H7 (cell line): ENCODE measurements around the gene HOTAIR. TPM values are rescaled to one million over a fixed set of nuclear protein-coding genes. Genes with fewer than 3 reads are reported as not detected.

Experiments
- DNase-seq: peaks from one replicate; pipeline ENCODE4 v3.0.0; 2012
- H3K27me3 ChIP-seq: 2 replicates; pipeline ENCODE4 v1.6.0; 2011; ENCODE audit warnings: mild to moderate bottlenecking, low read length; ENCODE audit not compliant: control insufficient read depth, insufficient read depth
- H3K36me3 ChIP-seq: replicated peaks from 2 replicates; pipeline ENCODE4 v1.5.1; 2011; ENCODE audit warnings: low read length; ENCODE audit not compliant: control insufficient read depth, insufficient read depth
- H3K4me3 ChIP-seq: 2 replicates; pipeline ENCODE4 v1.5.1; 2011; ENCODE audit warnings: low read depth, mild to moderate bottlenecking, control low read depth, low read length, moderate library complexity; ENCODE audit not compliant: insufficient read depth
- total RNA-seq: library from RNA; depleted of rRNA; stranded (reverse); fragments of >200 nt; shearing (Covaris generic); gene quantifications from 2 replicates; pipeline ENCODE4 v1.2.3, GENCODE V29; 2014

HOTAIR gene
- total RNA-seq, 1 experiment from 2014 or later: not detected

- H3K4me3 ChIP-seq: no peak overlapping the region
- peaks cover 98% of the 10 kb centered on the region for H3K27me3 ChIP-seq
Observed at GRCh38 chr12:53980104-53980801, 5.5 kb upstream of the HOTAIR start.

GRCh38 chr12:53978477-53979356, 4.0 kb upstream of the HOTAIR start:
- H3K4me3 ChIP-seq: no peak overlapping the region
- DNase-seq: no peak
- H3K27me3 ChIP-seq: peaks cover 100% of the 10 kb centered on the region
- no peaks in the 10 kb centered on the region for H3K36me3 ChIP-seq

More at GRCh38 chr12:53980104-53980801, 5.5 kb upstream of the HOTAIR start:
- no peaks in the 10 kb centered on the region for H3K36me3 ChIP-seq
- DNase-seq: no peak

- no peaks in the 10 kb centered on the region for H3K36me3 ChIP-seq
- H3K27me3 ChIP-seq: peaks cover 100% of the 10 kb centered on the region
- DNase-seq: no peak
- H3K4me3 ChIP-seq: no peak overlapping the region
Observed at GRCh38 chr12:53977596-53978445, 3.1 kb upstream of the HOTAIR start.

- H3K27me3 ChIP-seq: peaks cover 100% of the 10 kb centered on the region
- no peak overlapping the region for H3K4me3 ChIP-seq
- DNase-seq: no peak
- H3K36me3 ChIP-seq: no peaks in the 10 kb centered on the region
Observed at GRCh38 chr12:53976823-53977595, 2.3 kb upstream of the HOTAIR start.

- peaks cover 100% of the 10 kb centered on the region for H3K27me3 ChIP-seq
- no peak overlapping the region for H3K4me3 ChIP-seq
- DNase-seq: peak; percentile 71
- no peaks in the 10 kb centered on the region for H3K36me3 ChIP-seq
Observed at GRCh38 chr12:53976172-53976822, 1.5 kb upstream of the HOTAIR start.

GRCh38 chr12:53975479-53976152, 862 bp upstream of the HOTAIR start:
- Histone ChIP-seq H3K27me3 (peaks cover 100% of the 10 kb centered on the region), H3K4me3 (no peak overlapping the region), H3K36me3 (no peaks in the 10 kb centered on the region)
- peak; percentile 64 for DNase-seq

GRCh38 chr12:53975064-53975471, 314 bp upstream of the HOTAIR start:
- DNase-seq: peak; percentile 70
- H3K27me3 ChIP-seq: peaks cover 100% of the 10 kb centered on the region
- H3K4me3 ChIP-seq: no peak overlapping the region
- no peaks in the 10 kb centered on the region for H3K36me3 ChIP-seq

- Histone ChIP-seq H3K36me3 (no peaks in the 10 kb centered on the region), H3K4me3 (peak overlapping the region; percentile 16; the same call in 1 of the 2 replicates), H3K27me3 (peaks cover 100% of the 10 kb centered on the region)
- peak; percentile 88 for DNase-seq
Observed at GRCh38 chr12:53973236-53974042, 1.3 kb downstream of the HOTAIR start.

- Histone ChIP-seq H3K4me3 (peak within 1 kb of the TSS; percentile 16; the same call in 1 of the 2 replicates), H3K27me3 (peaks cover 100% of the 10 kb centered on the region), H3K36me3 (no peaks in the 10 kb centered on the region)
- no peak for DNase-seq
Observed at GRCh38 chr12:53972722-53973235, 2.0 kb downstream of the HOTAIR start, which contains the start of gene HOXC11. HOXC11 (plus strand) TSS chr12:53973126; CDS start chr12:53973242, 116 bp downstream.

GRCh38 chr12:53972152-53972702, 2.5 kb downstream of the HOTAIR start:
- Histone ChIP-seq H3K4me3 (no peak overlapping the region), H3K36me3 (no peaks in the 10 kb centered on the region), H3K27me3 (peaks cover 100% of the 10 kb centered on the region)
- DNase-seq: no peak

- H3K27me3 ChIP-seq: peaks cover 100% of the 10 kb centered on the region
Observed at GRCh38 chr12:53971686-53972085, 3.1 kb downstream of the HOTAIR start.

GRCh38 chr12:53971129-53971528, 3.6 kb downstream of the HOTAIR start:
- Histone ChIP-seq H3K4me3 (no peak overlapping the region), H3K36me3 (no peaks in the 10 kb centered on the region), H3K27me3 (peaks cover 100% of the 10 kb centered on the region)
- no peak for DNase-seq

More at GRCh38 chr12:53971686-53972085, 3.1 kb downstream of the HOTAIR start:
- DNase-seq: no peak
- Histone ChIP-seq H3K4me3 (no peak overlapping the region), H3K36me3 (no peaks in the 10 kb centered on the region)
